SH-SY5Y (cell line): ENCODE results near the gene SGMS1.

Experiments used
- GATA2 ChIP-seq: IDR thresholded peaks from 2 replicates; pipeline ENCODE4 v1.6.1; 2011; ENCODE audit warnings: mild to moderate bottlenecking, low read depth, low read length
- GATA3 ChIP-seq: IDR thresholded peaks from 2 replicates; pipeline ENCODE4 v1.6.1; 2011; ENCODE audit warnings: low read depth, mild to moderate bottlenecking, low read length, moderate library complexity

The SGMS1 gene

DNA sequence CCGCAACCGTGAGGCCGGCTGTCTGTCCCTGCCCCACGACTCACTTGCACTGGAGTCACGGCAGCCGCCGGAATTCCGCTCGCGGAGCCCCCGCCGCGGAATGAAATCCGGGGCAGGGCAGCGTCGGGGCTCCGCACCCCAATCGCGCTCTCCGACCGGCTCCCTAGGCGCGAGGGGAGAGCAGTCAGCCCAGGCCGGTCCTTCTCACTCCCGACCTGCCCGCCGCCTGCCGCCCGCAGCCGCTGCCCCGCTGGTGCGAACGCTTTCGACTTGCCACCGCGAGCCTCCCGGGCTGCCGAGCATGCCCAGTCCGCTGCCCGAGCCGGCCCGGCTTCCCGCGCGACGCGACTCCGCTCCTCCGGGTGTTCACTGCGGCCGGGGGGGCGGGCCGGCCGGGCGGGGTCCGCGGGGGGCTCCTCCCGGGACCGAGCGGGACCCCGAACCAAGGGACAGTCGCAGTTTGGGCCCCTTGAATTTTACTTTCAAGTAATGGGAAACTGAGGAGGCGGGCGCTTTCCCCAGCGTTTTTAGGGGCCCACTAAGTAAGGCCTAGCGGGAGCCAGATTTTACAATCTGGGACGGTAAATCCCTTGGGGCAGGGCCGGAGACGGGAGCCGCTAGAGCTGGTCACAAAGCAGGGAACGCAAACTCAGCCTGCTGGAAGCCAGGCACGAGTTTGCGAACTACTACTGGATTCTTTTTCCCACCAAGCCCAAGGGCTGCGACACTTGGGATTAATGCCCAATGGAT is at the start of gene SGMS1:
TSS of gene SGMS1 (minus strand) at position 294 of the 750 bp plus-strand sequence. CDS start 279,842 bp downstream, outside the sequence.
- no peak for TF ChIP-seq GATA3
- TF ChIP-seq GATA2: no peak

DNA sequence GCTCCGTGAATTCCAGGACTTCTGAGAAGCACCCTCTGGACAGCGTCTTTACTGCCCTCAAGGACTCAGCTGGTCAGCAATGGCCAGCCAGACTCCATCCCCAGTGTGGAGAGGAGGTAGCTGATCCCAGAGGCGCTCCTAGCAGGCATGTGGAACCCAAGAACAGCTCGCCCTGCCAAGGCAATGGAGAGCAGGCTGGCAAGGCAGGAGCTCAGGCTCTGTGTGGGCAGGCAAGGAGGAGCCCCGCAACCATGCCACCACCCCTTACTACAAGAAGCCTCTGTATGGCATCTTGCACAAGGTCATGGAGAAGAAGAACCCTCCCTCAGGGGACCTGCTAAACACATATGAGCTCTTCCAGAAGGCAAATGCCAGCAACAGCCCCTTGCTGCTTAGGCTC is 34.4 kb upstream of the SGMS1 start:
- TF ChIP-seq GATA3: no peak
- no peak for TF ChIP-seq GATA2

DNA sequence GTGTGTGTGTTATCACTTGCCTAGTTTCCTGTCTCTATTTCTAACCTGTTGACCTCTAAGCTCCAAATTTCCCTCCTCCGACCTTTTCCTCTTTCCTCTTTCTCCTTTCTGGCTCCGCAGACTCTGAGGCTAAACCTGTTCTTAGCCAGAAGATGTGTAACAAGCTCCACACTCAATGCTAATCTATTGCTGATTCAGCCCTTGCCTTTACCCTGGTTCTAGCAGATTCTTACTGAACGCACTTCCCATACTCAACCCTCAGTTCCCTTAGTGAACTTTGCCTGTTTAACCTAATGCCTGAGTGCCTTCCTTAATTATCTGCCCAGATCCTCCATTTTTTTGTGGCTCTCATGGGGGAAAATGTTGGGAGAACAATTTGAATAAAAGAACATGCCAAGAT is 30.0 kb upstream of the SGMS1 start:
- TF ChIP-seq GATA2 (no peak), GATA3 (no peak)

DNA sequence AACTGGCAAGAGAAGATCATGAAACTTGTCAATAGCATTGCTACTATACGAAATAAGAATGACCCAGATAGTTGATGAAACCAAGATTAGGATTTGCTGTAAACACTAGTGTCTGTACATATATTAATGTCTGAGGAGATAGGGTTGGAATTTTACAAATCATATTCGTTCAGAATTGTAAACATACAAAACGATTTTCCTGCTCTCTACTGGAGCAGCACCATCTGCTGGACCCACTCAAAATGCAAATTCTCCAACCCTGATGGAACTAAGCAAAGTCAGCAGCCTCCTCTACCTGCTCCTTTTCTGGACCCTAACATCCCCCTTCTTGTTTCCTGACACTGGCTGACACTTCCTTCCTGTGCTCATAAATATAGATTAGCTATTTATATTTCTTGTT is 29.4 kb upstream of the SGMS1 start:
- TF ChIP-seq GATA2 (no peak), GATA3 (no peak)

DNA sequence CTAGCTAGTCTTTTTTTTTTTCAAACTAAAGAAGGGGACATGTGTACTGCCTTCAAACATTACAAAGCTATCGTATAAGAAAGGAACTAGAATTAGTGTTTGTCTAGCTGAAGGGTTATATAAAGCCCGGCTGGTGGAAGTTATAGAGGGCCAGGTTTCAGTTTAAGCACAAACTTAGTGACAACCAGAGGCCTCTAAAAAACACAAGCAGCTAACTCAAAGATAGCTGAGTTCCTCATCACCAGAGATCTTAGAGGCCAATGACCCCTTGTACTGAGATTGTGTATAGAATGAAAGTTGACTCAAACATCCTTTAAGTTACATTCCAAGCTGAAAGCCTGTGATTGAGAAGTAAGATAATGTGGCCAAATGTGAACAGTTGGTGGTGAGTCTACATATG is 28.1 kb upstream of the SGMS1 start:
- TF ChIP-seq GATA3 (no peak), GATA2 (no peak)

DNA sequence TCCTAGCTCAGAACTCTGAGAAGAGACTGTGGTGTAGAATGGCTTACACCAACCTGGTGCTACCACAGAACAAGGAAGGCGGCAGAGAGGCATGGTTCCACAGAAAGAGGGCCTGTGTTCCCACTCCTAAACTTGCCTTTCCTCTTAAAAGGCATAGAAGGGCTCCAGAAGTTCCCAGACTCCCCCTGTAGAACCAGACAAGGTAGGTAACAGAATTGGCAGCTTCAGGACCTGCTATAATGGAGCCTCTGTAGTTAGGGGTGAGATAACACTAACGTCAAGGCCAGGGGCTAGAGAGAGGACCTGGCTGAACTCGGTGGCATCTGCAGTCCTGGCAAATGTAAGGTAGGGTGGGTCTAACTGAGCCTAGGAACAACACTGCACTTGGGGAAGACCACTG is 26.7 kb upstream of the SGMS1 start:
- TF ChIP-seq GATA3 (no peak), GATA2 (no peak)

DNA sequence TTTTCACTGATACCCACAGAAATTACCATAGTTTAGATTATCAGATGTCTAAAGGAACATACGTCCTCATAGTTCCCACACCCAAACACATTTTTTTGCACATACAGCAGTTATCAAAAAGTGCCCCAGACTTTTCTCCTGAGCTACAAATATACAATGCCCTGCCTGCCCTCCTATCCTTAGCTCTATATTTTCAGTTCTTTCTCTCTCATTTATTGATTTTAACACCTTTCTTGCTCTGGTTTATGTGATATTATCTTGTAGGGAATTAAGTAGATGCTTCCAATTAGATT is 25.1 kb upstream of the SGMS1 start:
- TF ChIP-seq GATA3 (no peak), GATA2 (no peak)

DNA sequence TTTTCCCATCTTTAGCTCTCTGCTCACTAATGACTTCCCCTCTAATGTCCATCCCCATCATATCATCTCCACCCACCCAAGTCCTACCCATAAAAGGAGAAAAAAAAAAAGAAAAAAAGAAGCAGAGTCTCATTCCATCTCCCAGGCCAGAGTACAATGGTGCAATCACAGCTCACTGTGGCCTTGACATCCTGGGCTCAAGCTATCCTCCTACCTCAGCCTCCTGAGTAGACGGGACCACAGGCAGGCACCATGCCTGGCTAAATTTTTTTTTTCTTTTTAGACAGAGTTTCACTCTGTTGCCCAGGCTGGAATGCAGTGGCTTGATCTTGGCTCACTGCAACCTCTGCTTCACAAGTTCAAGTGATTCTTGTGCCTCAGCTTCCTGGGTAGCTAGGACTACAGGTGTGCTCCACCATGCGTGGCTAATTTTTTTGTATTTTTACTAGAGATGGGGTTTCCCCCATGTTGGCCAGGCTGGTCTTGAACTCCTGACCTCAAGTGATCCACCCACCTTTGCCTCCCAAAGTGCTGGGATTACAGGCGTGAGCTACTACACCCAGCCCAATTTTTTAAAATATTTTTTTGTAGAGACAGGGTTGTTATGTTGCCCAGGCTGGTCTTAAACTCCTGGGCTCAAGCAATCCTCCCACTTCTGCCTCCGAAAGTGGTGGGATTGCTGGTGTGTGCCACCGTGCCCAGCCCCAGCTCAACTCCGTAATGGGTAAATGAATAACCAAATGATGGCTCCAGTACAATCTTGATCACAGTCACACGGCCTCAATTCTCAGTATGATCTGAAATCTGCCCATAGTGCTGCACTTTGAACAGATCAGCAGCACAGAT is 24.6 kb upstream of the SGMS1 start:
- TF ChIP-seq GATA2: no peak
- TF ChIP-seq GATA3: no peak

DNA sequence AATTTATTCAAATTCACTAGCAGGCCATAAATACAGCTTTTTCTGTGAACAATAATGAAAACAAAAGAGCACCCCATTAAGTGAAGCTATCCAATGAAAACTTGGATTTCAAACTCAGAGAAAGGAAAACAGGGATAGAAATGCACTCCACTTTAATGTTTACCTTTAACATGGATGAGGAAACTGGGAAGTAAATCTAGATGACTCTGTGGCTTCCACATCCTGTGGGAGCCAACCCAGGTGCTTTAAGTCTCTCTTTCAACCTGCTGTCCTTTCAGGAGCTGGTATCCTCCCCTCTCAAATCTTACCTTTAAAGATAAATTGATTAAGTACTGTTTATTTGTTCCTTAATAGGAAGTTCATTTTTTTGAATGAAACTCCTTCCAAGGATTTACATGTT is 21.5 kb upstream of the SGMS1 start:
- TF ChIP-seq GATA2 (no peak), GATA3 (no peak)

DNA sequence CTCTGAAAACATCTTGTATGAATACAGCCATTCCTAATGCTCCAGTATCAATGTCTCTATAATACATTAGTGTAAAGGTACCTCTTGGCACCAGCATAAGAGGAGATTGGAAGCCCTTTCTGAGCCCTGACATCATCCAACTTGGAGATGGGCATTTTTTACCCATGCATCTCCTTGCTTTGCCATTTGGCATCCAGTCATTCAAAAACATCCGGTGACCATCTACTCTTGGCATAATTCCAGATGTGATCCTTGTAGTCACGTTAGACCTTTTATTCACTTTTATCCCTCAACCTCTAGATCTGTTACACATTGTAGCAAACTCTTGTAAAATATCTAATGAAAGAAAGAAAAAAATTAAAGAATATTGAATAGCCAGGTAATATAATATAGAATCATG is 17.9 kb upstream of the SGMS1 start:
- TF ChIP-seq GATA3: no peak

DNA sequence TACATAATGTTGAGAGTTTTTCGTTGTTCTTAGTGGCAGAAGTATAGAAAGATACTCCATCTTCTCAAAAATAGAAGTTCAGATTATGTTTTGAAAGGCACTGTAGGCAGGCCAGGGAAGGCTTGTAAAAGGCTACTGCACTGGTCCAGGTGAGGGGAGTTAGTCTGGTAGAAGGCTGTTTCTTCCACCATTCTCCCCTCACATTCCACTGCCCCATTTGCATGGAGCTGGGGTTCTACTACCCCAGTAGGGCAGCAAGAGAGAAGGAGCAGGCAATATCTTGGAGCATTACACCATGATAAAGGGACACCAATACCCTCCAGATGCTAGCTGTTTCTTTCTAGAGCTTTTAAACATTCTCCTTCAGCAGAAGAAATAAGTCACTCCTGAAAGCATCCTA is 16.5 kb upstream of the SGMS1 start:
- TF ChIP-seq GATA2 (no peak), GATA3 (no peak)

DNA sequence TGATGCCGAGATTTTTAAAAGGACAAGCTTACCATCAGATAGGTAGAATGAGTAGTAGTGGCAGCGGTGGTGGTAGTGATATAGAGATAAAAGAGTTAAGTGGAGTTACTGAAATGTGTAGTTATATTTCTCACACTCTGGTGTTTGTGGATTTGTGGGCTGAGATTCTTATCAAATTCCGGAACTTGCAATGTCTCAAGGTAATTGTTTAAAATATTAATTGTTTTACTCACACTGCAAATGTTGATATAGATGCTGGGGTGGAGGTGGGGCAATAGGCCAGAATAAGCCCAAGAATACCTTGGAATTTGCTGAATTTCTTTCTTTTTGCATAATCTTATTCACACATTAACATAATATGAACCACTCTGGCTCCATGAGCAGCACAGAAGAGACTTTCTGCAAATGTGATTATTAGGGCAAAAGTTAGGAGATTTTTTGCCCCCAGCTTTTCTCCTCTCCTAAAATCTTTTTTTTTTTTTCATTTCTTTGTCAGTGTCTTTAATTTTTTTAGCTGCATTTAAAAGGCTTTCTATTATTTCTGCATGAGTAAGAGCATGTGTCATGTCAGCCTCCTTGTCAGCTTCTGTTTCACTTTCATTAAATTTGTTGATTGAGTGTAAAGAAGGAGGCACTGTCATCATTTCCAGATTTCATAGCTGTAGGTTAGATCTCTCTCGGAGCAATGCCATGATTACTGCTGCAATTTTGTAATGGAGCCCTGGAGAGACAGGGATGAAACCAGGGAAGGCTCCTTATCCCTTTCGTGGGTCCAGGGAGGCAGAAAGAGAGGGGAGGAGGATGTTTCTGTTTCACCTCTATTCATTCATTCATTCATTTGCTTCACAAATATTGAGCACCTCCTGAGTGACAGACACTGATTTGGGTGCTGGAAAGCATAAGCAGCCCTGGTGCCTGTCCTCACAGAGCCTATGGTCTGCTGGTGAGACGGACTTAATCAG is 13.1 kb upstream of the SGMS1 start:
- no peak for TF ChIP-seq GATA2
- no peak for TF ChIP-seq GATA3

DNA sequence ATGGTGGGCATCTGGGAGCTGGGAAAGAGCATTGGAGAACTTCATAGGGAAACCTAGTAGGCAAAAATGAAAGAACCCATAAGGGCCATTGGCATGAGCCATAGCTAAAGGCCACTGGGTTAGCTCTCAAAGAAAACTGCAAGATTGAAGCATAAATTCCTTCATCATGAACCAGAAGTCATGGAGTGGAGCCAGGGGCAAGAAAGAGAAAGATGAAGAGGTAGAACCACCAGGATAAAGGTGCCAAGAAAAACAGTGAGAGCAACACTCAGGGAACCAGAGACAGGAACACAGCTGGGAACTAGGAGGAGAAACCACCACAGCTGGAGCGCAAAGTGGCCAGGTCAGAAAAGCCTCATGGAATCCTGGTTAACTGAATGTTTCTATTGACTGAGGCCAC is 11.5 kb upstream of the SGMS1 start:
- TF ChIP-seq GATA2 (no peak), GATA3 (no peak)

DNA sequence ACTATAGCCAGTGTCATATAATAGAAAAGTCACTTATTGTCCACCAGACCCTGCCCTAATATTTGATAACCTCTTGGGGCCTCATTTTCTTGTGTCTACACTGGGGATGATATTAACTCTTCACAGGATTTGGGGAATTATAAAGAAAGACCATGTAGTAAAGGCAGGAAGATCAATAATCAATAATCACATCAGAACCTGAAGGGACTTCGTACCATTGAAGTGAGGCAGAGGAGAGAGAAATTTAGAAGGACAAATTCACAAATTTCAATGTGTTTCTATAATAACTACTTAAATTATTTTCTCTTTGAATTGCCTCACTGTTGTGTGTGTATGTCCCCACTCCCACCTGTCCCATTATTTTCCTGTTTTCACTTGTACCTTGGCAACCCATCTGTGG is 10.7 kb upstream of the SGMS1 start:
- TF ChIP-seq GATA2: no peak
- TF ChIP-seq GATA3: no peak
